H9 (cell line): Measurements from ENCODE around the gene SMARCA1. TPM values are rescaled to one million over a fixed set of nuclear protein-coding genes. Genes with fewer than 3 reads are reported as not detected.

Source experiments
- DNase-seq: peaks from one replicate; pipeline ENCODE4 v3.0.0-alpha.2; 2017
- H2AFZ ChIP-seq: one replicate; pipeline ENCODE4 v1.6.1; 2013; ENCODE audit warnings: mild to moderate bottlenecking, low read length, control low read depth, moderate library complexity
- H2AK5ac ChIP-seq: 2 replicates; pipeline ENCODE4 v1.6.1; 2013; ENCODE audit warnings: low read length, control low read depth, mixed read lengths; ENCODE audit not compliant: insufficient read length
- H2BK120ac ChIP-seq: one replicate; pipeline ENCODE4 v1.6.1; 2013; ENCODE audit warnings: low read depth, mild to moderate bottlenecking, low read length, control low read depth, inconsistent platforms; ENCODE audit not compliant: poor library complexity, severe bottlenecking
- H2BK12ac ChIP-seq: 2 replicates; pipeline ENCODE4 v1.6.1; 2013; ENCODE audit warnings: low read length, control low read depth, mixed read lengths, low read depth; ENCODE audit not compliant: insufficient read length
- H2BK15ac ChIP-seq: 2 replicates; pipeline ENCODE4 v1.6.1; 2013; ENCODE audit warnings: low read depth, low read length, control low read depth
- H2BK20ac ChIP-seq: one replicate; pipeline ENCODE4 v1.6.1; 2013; ENCODE audit warnings: low read depth, mild to moderate bottlenecking, low read length, control low read depth, inconsistent platforms; ENCODE audit not compliant: poor library complexity, severe bottlenecking
- H2BK5ac ChIP-seq: 2 replicates; pipeline ENCODE4 v1.6.1; 2013; ENCODE audit warnings: low read length, control low read depth, mixed read lengths; ENCODE audit not compliant: insufficient read length
- H3K14ac ChIP-seq: 2 replicates; pipeline ENCODE4 v1.6.1; 2013; ENCODE audit warnings: low read length, control low read depth; ENCODE audit not compliant: insufficient read depth
- H3K18ac ChIP-seq: 2 replicates; pipeline ENCODE4 v1.6.1; 2013; ENCODE audit warnings: low read depth, mild to moderate bottlenecking, mixed read lengths, low read length, control low read depth; ENCODE audit not compliant: insufficient read length
- H3K23ac ChIP-seq: 2 replicates; pipeline ENCODE4 v1.6.1; 2013; ENCODE audit warnings: low read length, control low read depth, mixed read lengths, low read depth; ENCODE audit not compliant: insufficient read length
- H3K23me2 ChIP-seq: 2 replicates; pipeline ENCODE4 v1.6.1; 2013; ENCODE audit warnings: low read depth, mild to moderate bottlenecking, mixed read lengths, low read length, control low read depth; ENCODE audit not compliant: insufficient read length, poor library complexity, severe bottlenecking
- H3K27ac ChIP-seq: 2 replicates; pipeline ENCODE4 v1.5.1; 2013; ENCODE audit warnings: low read length, control low read depth, mixed read lengths, low read depth; ENCODE audit not compliant: insufficient read length
- H3K27me3 ChIP-seq: 2 replicates; pipeline ENCODE4 v1.6.1; 2013; ENCODE audit warnings: low read length, control low read depth, inconsistent platforms; ENCODE audit not compliant: insufficient read depth
- H3K4ac ChIP-seq: 2 replicates; pipeline ENCODE4 v1.6.1; 2013; ENCODE audit warnings: low read depth, mild to moderate bottlenecking, control low read depth, inconsistent platforms, low read length, moderate library complexity
- H3K4me1 ChIP-seq: 2 replicates; pipeline ENCODE4 v1.6.1; 2013; ENCODE audit warnings: low read length, control low read depth, inconsistent platforms; ENCODE audit not compliant: insufficient read depth
- H3K4me2 ChIP-seq: 2 replicates; pipeline ENCODE4 v1.6.1; 2013; ENCODE audit warnings: low read length, control low read depth, mixed read lengths; ENCODE audit not compliant: insufficient read length, insufficient read depth
- H3K56ac ChIP-seq: 2 replicates; pipeline ENCODE4 v1.6.1; 2013; ENCODE audit warnings: low read depth, mild to moderate bottlenecking, mixed read lengths, low read length, control low read depth; ENCODE audit not compliant: insufficient read length
- H3K79me1 ChIP-seq: 2 replicates; pipeline ENCODE4 v1.6.1; 2013; ENCODE audit warnings: low read depth, mild to moderate bottlenecking, moderate library complexity, low read length, control low read depth, inconsistent platforms; ENCODE audit not compliant: insufficient read depth, poor library complexity, severe bottlenecking
- H3K79me2 ChIP-seq: 2 replicates; pipeline ENCODE4 v1.6.1; 2013; ENCODE audit warnings: low read length, control low read depth, inconsistent platforms; ENCODE audit not compliant: insufficient read depth
- H3K9ac ChIP-seq: 2 replicates; pipeline ENCODE4 v1.6.1; 2013; ENCODE audit warnings: low read length, control low read depth, mixed read lengths; ENCODE audit not compliant: insufficient read length; ENCODE audit errors: extremely low read depth
- H3K9me3 ChIP-seq: one replicate; pipeline ENCODE4 v1.6.1; 2013; ENCODE audit warnings: low read depth, low read length, inconsistent platforms; ENCODE audit not compliant: control insufficient read depth
- H3T11ph ChIP-seq: one replicate; pipeline ENCODE4 v1.6.1; 2013; ENCODE audit warnings: mild to moderate bottlenecking, low read length, control low read depth, inconsistent platforms
- H4K20me1 ChIP-seq: one replicate; pipeline ENCODE4 v1.6.1; 2013; ENCODE audit not compliant: control insufficient read depth, insufficient read length, insufficient read depth
- H4K5ac ChIP-seq: 2 replicates; pipeline ENCODE4 v1.6.1; 2013; ENCODE audit warnings: low read depth, mild to moderate bottlenecking, mixed read lengths, low read length, control low read depth; ENCODE audit not compliant: insufficient read length
- H4K8ac ChIP-seq: replicated peaks from 2 replicates; pipeline ENCODE4 v1.6.1; 2013; ENCODE audit warnings: low read length, control low read depth, mixed read lengths, low read depth; ENCODE audit not compliant: insufficient read length
- H4K91ac ChIP-seq: 2 replicates; pipeline ENCODE4 v1.6.1; 2013; ENCODE audit warnings: low read depth, mild to moderate bottlenecking, moderate library complexity, mixed read lengths, low read length, control low read depth; ENCODE audit not compliant: insufficient read length
- H3K27ac Mint-ChIP-seq, 3 experiments: 2 replicates in 2 of 3; 3 replicates in 1 of 3; pipeline ENCODE4 v1.8.0; 2020 to 2021; ENCODE audit warnings: mixed read lengths in 3 of 3, mild to moderate bottlenecking in 1 of 3, moderate library complexity in 1 of 3
- H3K27me3 Mint-ChIP-seq: 2 replicates; pipeline ENCODE4 v1.8.0; 2021; ENCODE audit warnings: low read depth, mild to moderate bottlenecking, moderate library complexity, mixed read lengths
- H3K36me3 Mint-ChIP-seq, 3 experiments: 2 replicates in 2 of 3; 3 replicates in 1 of 3; pipeline ENCODE4 v1.8.0; 2020 to 2021; ENCODE audit warnings: low read depth in 3 of 3, mixed read lengths in 3 of 3; ENCODE audit not compliant: insufficient read depth in 1 of 3
- H3K4me1 Mint-ChIP-seq, 2 experiments: 2 replicates each; pipeline ENCODE4 v1.8.0; 2020; ENCODE audit warnings: mixed read lengths in 2 of 2
- H3K4me3 Mint-ChIP-seq, 2 experiments: 2 replicates in 1 of 2; 3 replicates in 1 of 2; pipeline ENCODE4 v1.8.0; 2020 to 2021; ENCODE audit warnings: mild to moderate bottlenecking in 2 of 2, mixed read lengths in 2 of 2, moderate library complexity in 1 of 2
- H3K9me3 Mint-ChIP-seq, 2 experiments: 2 replicates in 1 of 2; 3 replicates in 1 of 2; pipeline ENCODE4 v1.8.0; 2020; ENCODE audit warnings: mild to moderate bottlenecking in 2 of 2, mixed read lengths in 2 of 2, moderate library complexity in 1 of 2
- CTCF ChIP-seq: fragments of 200-600 bp; sonication (generic); conservative IDR thresholded peaks from 3 replicates; pipeline ENCODE4 v1.8.0; 2021; ENCODE audit warnings: antibody characterized with exemption, mild to moderate bottlenecking
- WGBS: extraction: QIAGEN DNeasy Blood & Tissue Kit; methylation state at CpG from one replicate; pipeline ENCODE4 v1.1.7; 2013; ENCODE audit warnings: missing lambda C conversion rate, low lambda C conversion rate, mixed read lengths; ENCODE audit not compliant: insufficient read length; ENCODE audit errors: extremely low coverage; 5-methylcytosine and 5-hydroxymethylcytosine counted together
- total RNA-seq: library from RNA; stranded (reverse); gene quantifications from 2 replicates; pipeline ENCODE4 v1.2.1, GENCODE V29; 2021

SMARCA1 gene
- total RNA-seq, 1 experiment from 2014 or later: 105 TPM

- no peak overlapping the region for H2BK15ac ChIP-seq
- no peak overlapping the region for H4K91ac ChIP-seq
- H3K14ac ChIP-seq: no peak overlapping the region
- no peaks in the 10 kb centered on the region for H3K23me2 ChIP-seq
- no peaks in the 10 kb centered on the region for H3K79me1 ChIP-seq
- H3K4me3 Mint-ChIP-seq: no peak overlapping the region
- H3K18ac ChIP-seq: no peak overlapping the region
- H4K5ac ChIP-seq: no peak overlapping the region
- no peak overlapping the region for H3K27ac ChIP-seq
- H2BK5ac ChIP-seq: no peak overlapping the region
- no peak overlapping the region for H3K4me2 ChIP-seq
- no peaks in the 10 kb centered on the region for H3K36me3 Mint-ChIP-seq
- no peak for TF ChIP-seq CTCF
- no peak overlapping the region for H3K56ac ChIP-seq
- no peak overlapping the region for H3T11ph ChIP-seq
- no peak overlapping the region for H4K8ac ChIP-seq
- no peak for DNase-seq
- H2BK12ac ChIP-seq: no peak overlapping the region
- no peak overlapping the region for H3K27ac Mint-ChIP-seq
- H2AK5ac ChIP-seq: no peak overlapping the region
- H2BK120ac ChIP-seq: no peak overlapping the region
- no peaks in the 10 kb centered on the region for H4K20me1 ChIP-seq
- no peaks in the 10 kb centered on the region for H3K9me3 ChIP-seq
- H2AFZ ChIP-seq: no peak overlapping the region
- H3K4me1 Mint-ChIP-seq: no peaks in the 10 kb centered on the region
- no peak overlapping the region for H3K9ac ChIP-seq
- no peak overlapping the region for H2BK20ac ChIP-seq
- H3K4me1 ChIP-seq: no peaks in the 10 kb centered on the region
- no peaks in the 10 kb centered on the region for H3K27me3 ChIP-seq
- no peaks in the 10 kb centered on the region for H3K79me2 ChIP-seq
- H3K27me3 Mint-ChIP-seq: peaks cover 11% of the 10 kb centered on the region
- no peaks in the 10 kb centered on the region for H3K9me3 Mint-ChIP-seq
- H3K23ac ChIP-seq: no peak overlapping the region
- H3K4ac ChIP-seq: no peak overlapping the region
- WGBS: no CpG with 5 or more reads among the region's 1 CpG
Observed at GRCh38 chrX:129531132-129531531, 7.8 kb upstream of the SMARCA1 start.
